ENCODE data around the gene UVRAG. TPM values are rescaled to one million over a fixed set of nuclear protein-coding genes. Genes with fewer than 3 reads are reported as not detected.
"Not testable (repeated sequence)": the region's sequence is repeated elsewhere in the genome, so short reads cannot be mapped to it uniquely, and the experiment has no call there.

Gene UVRAG
- total RNA-seq, 2 experiments from 2014 or later: 16.5 to 19.5 TPM

GRCh38 chr11:75851203-75851602 lies 36.2 kb downstream of the UVRAG start:
- intact Hi-C loops (cut with DNase I, micrococcal nuclease): no loop called here
- Mint-ChIP-seq H3K27me3 (no peaks in the 10 kb centered on the region), H3K4me3 (no peak overlapping the region), H3K36me3 (ENCODE audit: low read depth) (peaks cover 30% of the 10 kb centered on the region), H3K27ac (no peak overlapping the region), H3K4me1 (ENCODE audit: low read depth) (peaks cover 35% of the 10 kb centered on the region), H3K9me3 (no peaks in the 10 kb centered on the region)
- TF ChIP-seq CTCF (IDR thresholded peaks at IDR 0.05): no peak
- Histone ChIP-seq H3K27me3 (ENCODE audit: control insufficient read depth in 1 of 2, insufficient read depth in 2 of 2, low read length in 2 of 2) (no peaks in the 10 kb centered on the region), H3K27ac (ENCODE audit: low read depth in 1 of 2, low read length in 2 of 2) (no peak overlapping the region), H3K4me1 (ENCODE audit: insufficient read depth, low read length) (peaks cover 5% of the 10 kb centered on the region), H3K36me3 (ENCODE audit: insufficient read depth, low read length) (peaks cover 20% of the 10 kb centered on the region), H3K4me3 (ENCODE audit: low read length) (no peak overlapping the region), H3K9me3 (ENCODE audit: control insufficient read depth in 1 of 2, insufficient read depth in 1 of 2, low read length in 2 of 2) (no peaks in the 10 kb centered on the region)
- DNase-seq (no peak), ATAC-seq (ENCODE audit: poor library complexity) (no peak)
- ChIA-PET CTCF (interaction anchor here (1.9 kb wide), 1 partner anchor 16 kb away, joined by 5 read pairs; no protein-coding TSS in a partner anchor), POLR2A (no interaction called here)

GRCh38 chr11:75852406-75853017 lies 37.5 kb downstream of the UVRAG start:
- no peaks in the 10 kb centered on the region for H3K27me3 Mint-ChIP-seq
- DNase-seq (no peak), ATAC-seq (ENCODE audit: poor library complexity) (no peak)
- no peaks in the 10 kb centered on the region for H3K9me3 Mint-ChIP-seq
- H3K4me3 Mint-ChIP-seq: no peak overlapping the region
- H3K36me3 ChIP-seq (ENCODE audit: insufficient read depth, low read length): peaks cover 23% of the 10 kb centered on the region
- H3K4me1 Mint-ChIP-seq (ENCODE audit: low read depth): peaks cover 37% of the 10 kb centered on the region
- no peaks in the 10 kb centered on the region for H3K9me3 ChIP-seq (ENCODE audit: control insufficient read depth in 1 of 2, insufficient read depth in 1 of 2, low read length in 2 of 2)
- peaks cover 39% of the 10 kb centered on the region for H3K36me3 Mint-ChIP-seq (ENCODE audit: low read depth)
- intact Hi-C loops (cut with DNase I, micrococcal nuclease): no loop called here
- no peaks in the 10 kb centered on the region for H3K27me3 ChIP-seq (ENCODE audit: control insufficient read depth in 1 of 2, insufficient read depth in 2 of 2, low read length in 2 of 2)
- peaks cover 3% of the 10 kb centered on the region for H3K4me1 ChIP-seq (ENCODE audit: insufficient read depth, low read length)
- H3K27ac ChIP-seq (ENCODE audit: low read depth in 1 of 2, low read length in 2 of 2): no peak overlapping the region
- POLR2A ChIA-PET: no interaction called here
- H3K27ac Mint-ChIP-seq: no peak overlapping the region
- CTCF ChIA-PET: interaction anchor here (1.9 kb wide), 1 partner anchor 15 kb away, joined by 5 read pairs; no protein-coding TSS in a partner anchor
- no peak overlapping the region for H3K4me3 ChIP-seq (ENCODE audit: low read length)
- no peak for TF ChIP-seq CTCF (IDR thresholded peaks at IDR 0.05)

- H3K4me3 ChIP-seq (ENCODE audit: low read length); H3K9me3 ChIP-seq (ENCODE audit: control insufficient read depth in 1 of 2, insufficient read depth in 1 of 2, low read length in 2 of 2); DNase-seq; H3K27me3 Mint-ChIP-seq; POLR2A ChIA-PET; ATAC-seq (ENCODE audit: poor library complexity); H3K27ac ChIP-seq (ENCODE audit: low read depth in 1 of 2, low read length in 2 of 2); H3K27me3 ChIP-seq (ENCODE audit: control insufficient read depth in 1 of 2, insufficient read depth in 2 of 2, low read length in 2 of 2); H3K4me1 ChIP-seq (ENCODE audit: insufficient read depth, low read length); H3K9me3 Mint-ChIP-seq; intact Hi-C loops (cut with DNase I, micrococcal nuclease); H3K27ac Mint-ChIP-seq; H3K4me3 Mint-ChIP-seq; CTCF ChIA-PET: not testable (repeated sequence)
- H3K36me3 Mint-ChIP-seq (ENCODE audit: low read depth): peaks cover 48% of the 10 kb centered on the region
- peaks cover 23% of the 10 kb centered on the region for H3K36me3 ChIP-seq (ENCODE audit: insufficient read depth, low read length)
- H3K4me1 Mint-ChIP-seq (ENCODE audit: low read depth): peaks cover 32% of the 10 kb centered on the region
Observed at GRCh38 chr11:75853563-75853962, 38.6 kb downstream of the UVRAG start.

GRCh38 chr11:75853971-75854370 lies 39.0 kb downstream of the UVRAG start:
- Mint-ChIP-seq H3K27ac (no peak overlapping the region), H3K4me1 (ENCODE audit: low read depth) (peaks cover 29% of the 10 kb centered on the region), H3K27me3 (no peaks in the 10 kb centered on the region), H3K4me3 (no peak overlapping the region), H3K9me3 (no peaks in the 10 kb centered on the region), H3K36me3 (ENCODE audit: low read depth) (peaks cover 49% of the 10 kb centered on the region)
- POLR2A ChIA-PET: no interaction called here
- H3K4me3 ChIP-seq (ENCODE audit: low read length): no peak overlapping the region
- TF ChIP-seq CTCF (IDR thresholded peaks at IDR 0.05): no peak
- ATAC-seq (ENCODE audit: poor library complexity) (no peak), DNase-seq (no peak)
- no peaks in the 10 kb centered on the region for H3K27me3 ChIP-seq (ENCODE audit: control insufficient read depth in 1 of 2, insufficient read depth in 2 of 2, low read length in 2 of 2)
- no peaks in the 10 kb centered on the region for H3K9me3 ChIP-seq (ENCODE audit: control insufficient read depth in 1 of 2, insufficient read depth in 1 of 2, low read length in 2 of 2)
- peaks cover 23% of the 10 kb centered on the region for H3K36me3 ChIP-seq (ENCODE audit: insufficient read depth, low read length)
- H3K27ac ChIP-seq (ENCODE audit: low read depth in 1 of 2, low read length in 2 of 2): no peak overlapping the region
- intact Hi-C loops (cut with DNase I, micrococcal nuclease): no loop called here
- CTCF ChIA-PET: interaction anchor here (1.3 kb wide), 1 partner anchor 15 kb away, joined by 4 read pairs; no protein-coding TSS in a partner anchor
- H3K4me1 ChIP-seq (ENCODE audit: insufficient read depth, low read length): peaks cover 3% of the 10 kb centered on the region

Measured in CD4-positive, alpha-beta T cell (primary cell).